Neutrophil (primary cell): Measurements from ENCODE around the gene CHRM1.

ENCODE experiments used
- H3K27ac ChIP-seq: fragments of 200-600 bp; sonication (generic); 2 replicates; pipeline ENCODE4 v1.5.1; 2016; ENCODE audit warnings: mild to moderate bottlenecking, moderate library complexity
- H3K27me3 ChIP-seq: fragments of 200-600 bp; sonication (generic); 2 replicates; pipeline ENCODE4 v1.6.0; 2016; ENCODE audit warnings: mild to moderate bottlenecking
- H3K36me3 ChIP-seq: fragments of 200-600 bp; sonication (generic); 2 replicates; pipeline ENCODE4 v1.5.1; 2017
- H3K4me1 ChIP-seq, 2 experiments: fragments of 200-600 bp in 1 of 2; sonication (generic) in 1 of 2; 1 replicate in 1 of 2; 2 replicates in 1 of 2; pipeline versions ENCODE4 v1.5.1 to v1.6.1; 2013 to 2016; ENCODE audit warnings: low read depth in 1 of 2, low read length in 1 of 2, mild to moderate bottlenecking in 1 of 2, moderate library complexity in 1 of 2; ENCODE audit not compliant: control insufficient read depth in 1 of 2, insufficient read depth in 1 of 2
- H3K4me3 ChIP-seq, 2 experiments: fragments of 200-600 bp in 1 of 2; sonication (generic) in 1 of 2; 1 replicate in 1 of 2; 2 replicates in 1 of 2; pipeline ENCODE4 v1.5.1; 2013 to 2016; ENCODE audit warnings: low read depth in 1 of 2, low read length in 1 of 2, mild to moderate bottlenecking in 1 of 2, moderate library complexity in 1 of 2
- H3K9me3 ChIP-seq: fragments of 200-600 bp; sonication (generic); 2 replicates; pipeline ENCODE4 v1.5.1; 2016
- CTCF ChIP-seq: fragments of 200-600 bp; sonication (generic); IDR thresholded peaks from 2 replicates; pipeline ENCODE4 v1.5.1; 2016; ENCODE audit warnings: antibody characterized with exemption

Gene CHRM1

GRCh38 chr11:62921201-62921572 is at the start of gene CHRM1:
Gene CHRM1 (minus strand): TSS chr11:62921363. CDS start chr11:62911100, 10,263 bp downstream.
- no peaks in the 10 kb centered on the region for H3K36me3 ChIP-seq
- H3K27me3 ChIP-seq, result peaks cover 86% of the 10 kb centered on the region
- no peaks in the 10 kb centered on the region for H3K9me3 ChIP-seq
- H3K4me1 ChIP-seq, result peaks cover 0 to 10% of the 10 kb centered on the region in 2 experiments
- H3K27ac ChIP-seq, result no peak within 1 kb of the TSS
- H3K4me3 ChIP-seq, result no peak within 1 kb of the TSS
- no peak for TF ChIP-seq CTCF

- Histone ChIP-seq H3K4me1 (no peaks in the 10 kb centered on the region), H3K9me3 (no peaks in the 10 kb centered on the region), H3K27ac (no peak overlapping the region), H3K4me3 (no peak overlapping the region), H3K36me3 (no peaks in the 10 kb centered on the region), H3K27me3 (peaks cover 43% of the 10 kb centered on the region)
- no peak for TF ChIP-seq CTCF
These were observed 44.4 kb upstream of the CHRM1 start for GRCh38 chr11:62965574-62965973.

- H3K27ac ChIP-seq, result no peak overlapping the region
- H3K36me3 ChIP-seq, result no peaks in the 10 kb centered on the region
- no peak overlapping the region for H3K4me3 ChIP-seq
- H3K4me1 ChIP-seq, result no peaks in the 10 kb centered on the region
- TF ChIP-seq CTCF, result no peak
- peaks cover 22% of the 10 kb centered on the region for H3K27me3 ChIP-seq
- no peaks in the 10 kb centered on the region for H3K9me3 ChIP-seq
These were observed 41.2 kb upstream of the CHRM1 start for GRCh38 chr11:62962391-62962790.

GRCh38 chr11:62961017-62961570 is 39.9 kb upstream of the CHRM1 start:
- no peak overlapping the region for H3K4me3 ChIP-seq
- H3K27me3 ChIP-seq, result peaks cover 16% of the 10 kb centered on the region
- TF ChIP-seq CTCF, result no peak
- H3K27ac ChIP-seq, result no peak overlapping the region
- H3K9me3 ChIP-seq, result no peaks in the 10 kb centered on the region
- no peaks in the 10 kb centered on the region for H3K4me1 ChIP-seq
- no peaks in the 10 kb centered on the region for H3K36me3 ChIP-seq

- H3K9me3 ChIP-seq, result no peaks in the 10 kb centered on the region
- H3K27ac ChIP-seq, result no peak overlapping the region
- H3K27me3 ChIP-seq, result peaks cover 23% of the 10 kb centered on the region
- no peak overlapping the region for H3K4me3 ChIP-seq
- no peaks in the 10 kb centered on the region for H3K36me3 ChIP-seq
- no peak for TF ChIP-seq CTCF
- H3K4me1 ChIP-seq, result no peaks in the 10 kb centered on the region
These were observed 38.3 kb upstream of the CHRM1 start for GRCh38 chr11:62959422-62959980.
